Urinary bladder (tissue), 4 donors: ENCODE measurements around the gene MRPS35. TPM values are rescaled to one million over a fixed set of nuclear protein-coding genes. Genes with fewer than 3 reads are reported as not detected.
A peak's percentile ranks its signal among the peaks of the same experiment; 100 is the strongest.
"Not testable (repeated sequence)": the region's sequence is repeated elsewhere in the genome, so short reads cannot be mapped to it uniquely, and the experiment has no call there.

Experiments
- DNase-seq: peaks from one replicate; pipeline ENCODE4 v3.0.0-alpha.2; 2015; ENCODE audit errors: extremely low spot score
- H3K27ac ChIP-seq: one replicate; pipeline ENCODE4 v1.5.1; 2013; ENCODE audit warnings: low read depth, mild to moderate bottlenecking, moderate library complexity
- H3K36me3 ChIP-seq: one replicate; pipeline ENCODE4 v1.6.1; 2013; ENCODE audit warnings: mild to moderate bottlenecking, moderate library complexity; ENCODE audit not compliant: insufficient read depth
- H3K4me1 ChIP-seq: one replicate; pipeline ENCODE4 v1.6.1; 2013; ENCODE audit warnings: mild to moderate bottlenecking, moderate library complexity; ENCODE audit not compliant: insufficient read depth
- H3K4me3 ChIP-seq: one replicate; pipeline ENCODE4 v1.5.1; 2013; ENCODE audit warnings: low read depth, low read length
- WGBS: extraction: QIAGEN DNeasy Blood & Tissue Kit; methylation state at CpG from one replicate; pipeline ENCODE4 v1.1.7; 2013; 5-methylcytosine and 5-hydroxymethylcytosine counted together
- polyA plus RNA-seq: library from polyadenylated mRNA; stranded (reverse); fragments of 200-250 nt; gene quantifications from one replicate; pipeline ENCODE4 v1.2.3, GENCODE V29; 2013
- total RNA-seq: library from RNA; depleted of rRNA; stranded (reverse); fragments of >200 nt; gene quantifications from one replicate; pipeline ENCODE4 v1.2.3, GENCODE V29; 2014
- donor health status: healthy with polysubstance abuse.
- donor health status: healthy.

Gene MRPS35
- total and polyA plus RNA-seq, 2 donors, result 40.9 to 83.5 TPM

DNA sequence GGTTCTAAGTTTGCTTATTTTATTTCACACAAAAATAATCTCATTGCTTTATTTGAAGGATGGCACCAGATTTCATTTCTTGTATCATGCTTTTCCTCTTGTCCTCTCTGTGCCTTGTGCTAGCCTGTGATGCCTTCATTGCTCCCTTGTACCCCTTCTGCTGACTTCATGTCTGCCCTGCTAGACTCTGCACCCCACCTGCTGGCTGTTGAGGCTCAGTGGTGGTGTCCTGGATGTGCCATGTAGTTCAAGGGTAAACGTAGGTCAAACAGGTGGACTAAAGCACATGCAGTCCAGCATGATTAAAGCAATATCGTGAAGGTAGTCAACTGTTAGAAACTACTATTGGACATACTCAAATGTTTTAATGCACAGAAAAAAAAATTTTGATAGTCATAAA, 21.6 kb downstream of the MRPS35 start:
- Histone ChIP-seq H3K36me3 (no peaks in the 10 kb centered on the region), H3K4me3 (no peak overlapping the region), H3K27ac (no peak overlapping the region), H3K4me1 (no peaks in the 10 kb centered on the region)
- no peak for DNase-seq
- WGBS, result 81% methylated on average over 2 of the region's 2 CpGs

DNA sequence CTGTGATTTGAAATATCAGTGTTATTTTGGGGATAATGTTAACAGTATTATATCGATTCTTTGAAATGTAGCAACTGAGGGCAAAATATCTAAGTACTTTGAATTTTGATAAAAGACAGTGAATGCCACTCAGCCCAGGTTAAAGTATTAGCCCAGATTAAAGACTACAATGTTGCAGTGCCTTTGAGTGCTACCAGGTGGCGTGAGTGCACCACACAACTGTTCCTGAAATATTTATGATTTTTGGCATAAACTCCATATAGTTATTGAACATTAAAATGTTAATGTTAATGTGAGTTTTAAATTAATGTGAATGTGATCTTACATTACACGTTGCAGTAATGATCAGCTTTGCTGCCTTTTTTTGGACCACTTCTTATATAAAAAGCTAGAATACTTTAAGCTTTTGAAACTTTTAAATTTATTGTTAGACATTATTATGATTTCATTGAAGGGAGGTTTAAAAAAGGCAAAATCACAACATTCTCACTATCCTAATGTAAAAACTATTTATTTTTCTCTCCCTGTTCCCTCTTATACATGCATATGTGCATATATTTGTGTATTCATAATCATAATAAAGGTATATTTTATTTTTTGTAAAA, 22.5 kb downstream of the MRPS35 start:
- no peaks in the 10 kb centered on the region for H3K4me1 ChIP-seq
- WGBS, result 38% methylated on average over 3 of the region's 3 CpGs
- H3K4me3 ChIP-seq, result no peak overlapping the region
- H3K36me3 ChIP-seq, result no peaks in the 10 kb centered on the region
- H3K27ac ChIP-seq, result no peak overlapping the region
- DNase-seq, result no peak

DNA sequence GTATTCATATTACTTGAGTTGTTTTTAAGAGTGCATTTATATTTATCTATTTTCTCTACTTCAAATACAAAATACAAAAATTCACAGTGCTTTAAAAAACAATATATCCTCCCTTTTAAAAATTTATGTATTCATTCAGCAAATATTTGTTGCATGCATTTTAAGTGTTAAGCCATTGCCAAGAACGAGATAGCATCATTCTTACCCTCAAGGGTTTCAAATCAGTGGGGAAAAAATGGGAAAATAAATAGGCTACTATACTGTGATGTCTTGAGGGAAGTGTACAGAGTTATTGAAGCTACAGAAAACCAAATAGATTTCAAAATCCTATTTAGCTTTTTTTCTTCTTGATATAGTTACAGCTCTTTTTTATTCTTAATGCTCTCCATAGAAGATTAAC, 23.2 kb downstream of the MRPS35 start:
- no peak overlapping the region for H3K4me3 ChIP-seq
- H3K36me3 ChIP-seq, result no peaks in the 10 kb centered on the region
- WGBS, result 93% methylated on average over 1 of the region's 1 CpG
- no peak for DNase-seq
- H3K4me1 ChIP-seq, result no peaks in the 10 kb centered on the region
- no peak overlapping the region for H3K27ac ChIP-seq

DNA sequence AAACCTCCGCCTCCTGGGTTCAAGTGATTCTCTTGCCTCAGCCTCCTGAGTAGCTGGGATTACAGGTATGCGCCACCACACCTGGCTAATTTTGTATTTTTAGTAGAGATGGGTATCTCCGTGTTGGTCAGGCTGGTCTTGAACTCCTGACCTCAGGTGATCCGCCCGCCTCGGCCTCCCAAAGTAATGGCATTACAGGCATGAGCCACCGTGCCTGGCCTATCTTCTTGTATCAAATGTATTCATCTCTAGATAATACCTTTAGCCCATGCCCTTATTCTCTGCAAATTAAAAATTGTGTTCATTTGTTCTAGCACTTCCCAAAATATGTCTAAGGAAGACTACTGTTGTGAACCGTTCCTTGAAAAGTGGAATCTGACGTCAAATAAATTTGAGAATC, 23.7 kb downstream of the MRPS35 start:
- not testable (repeated sequence) for DNase-seq, H3K4me3 ChIP-seq, H3K27ac ChIP-seq, H3K4me1 ChIP-seq, H3K36me3 ChIP-seq
- WGBS, result 93% methylated on average over 9 of the region's 9 CpGs

DNA sequence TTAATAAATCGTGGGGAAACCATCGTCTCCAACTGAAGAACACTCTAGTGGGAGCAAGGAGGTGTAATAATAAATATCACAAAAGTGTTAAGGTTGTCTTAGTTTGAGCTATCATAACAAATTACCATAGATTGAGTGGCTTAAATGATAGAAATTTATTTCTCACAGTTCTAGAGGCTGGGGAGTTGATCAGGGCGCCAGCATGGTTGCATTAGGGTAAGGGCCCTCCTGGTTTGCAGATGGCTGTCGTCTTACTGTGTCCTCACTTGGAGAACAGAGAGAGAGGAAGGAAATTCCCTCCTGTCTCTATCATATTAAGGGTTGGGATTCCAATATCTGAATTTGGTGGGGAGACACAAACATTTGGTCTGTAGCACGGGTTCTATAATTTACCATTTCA, 33.0 kb downstream of the MRPS35 start:
- no peak for DNase-seq
- peaks cover 4% of the 10 kb centered on the region for H3K36me3 ChIP-seq
- no peak overlapping the region for H3K27ac ChIP-seq
- H3K4me3 ChIP-seq, result no peak overlapping the region
- no peaks in the 10 kb centered on the region for H3K4me1 ChIP-seq
- WGBS, result 98% methylated on average over 5 of the region's 5 CpGs

DNA sequence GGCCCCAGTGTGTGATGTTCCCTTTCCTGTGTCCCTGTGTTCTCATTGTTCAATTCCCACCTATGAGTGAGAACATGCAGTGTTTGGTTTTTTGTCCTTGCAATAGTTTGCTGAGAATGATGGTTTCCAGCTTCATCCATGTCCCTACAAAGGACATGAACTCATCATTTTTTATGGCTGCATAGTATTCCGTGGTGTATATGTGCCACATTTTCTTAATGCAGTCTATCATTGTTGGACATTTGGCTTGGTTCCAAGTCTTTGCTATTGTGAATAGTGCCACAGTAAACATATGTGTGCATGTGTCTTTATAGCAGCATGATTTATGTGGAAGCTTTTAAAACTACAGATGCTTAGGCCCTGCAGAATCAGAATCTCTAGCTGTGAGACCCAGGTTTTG, 35.1 kb downstream of the MRPS35 start:
- 82% methylated on average over 1 of the region's 1 CpG for WGBS
- H3K27ac ChIP-seq, H3K4me3 ChIP-seq, H3K4me1 ChIP-seq, H3K36me3 ChIP-seq, DNase-seq: not testable (repeated sequence)

DNA sequence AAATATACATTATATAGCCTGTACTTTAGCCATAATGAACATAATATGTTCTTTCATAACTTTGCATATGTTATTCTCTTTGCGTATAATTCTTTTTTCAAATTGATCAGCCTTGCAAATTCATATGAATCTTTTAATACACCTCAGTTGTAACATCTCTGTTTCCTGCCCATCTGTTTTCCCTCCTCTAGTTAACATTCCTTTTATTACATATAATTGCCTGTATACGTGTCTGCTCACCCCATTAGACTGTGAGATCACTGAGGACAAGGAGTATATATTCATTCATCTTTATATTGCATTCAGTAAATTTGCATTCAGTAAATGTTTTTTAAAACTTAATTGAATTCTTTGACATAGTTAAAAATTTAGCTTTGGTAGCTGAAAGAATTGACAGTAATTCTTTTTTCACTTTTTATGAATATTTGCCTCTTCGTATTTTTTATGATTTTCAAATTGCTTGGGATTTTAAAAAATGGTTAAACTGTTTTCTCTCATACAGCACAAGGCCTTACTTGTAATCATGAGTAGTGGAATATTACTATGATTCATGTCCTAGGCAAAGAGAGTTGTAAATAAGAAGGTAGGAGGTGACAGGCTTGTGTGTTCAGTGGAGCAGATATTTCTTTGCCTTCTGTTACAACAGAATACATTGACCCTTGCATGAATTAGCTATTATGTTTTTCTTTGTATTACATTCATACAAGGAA, 36.6 kb downstream of the MRPS35 start:
- Histone ChIP-seq H3K4me1 (peaks cover 1% of the 10 kb centered on the region), H3K27ac (peak overlapping the region; percentile 38), H3K36me3 (peaks cover 4% of the 10 kb centered on the region), H3K4me3 (no peak overlapping the region)
- 87% methylated on average over 3 of the region's 3 CpGs for WGBS
- no peak for DNase-seq

DNA sequence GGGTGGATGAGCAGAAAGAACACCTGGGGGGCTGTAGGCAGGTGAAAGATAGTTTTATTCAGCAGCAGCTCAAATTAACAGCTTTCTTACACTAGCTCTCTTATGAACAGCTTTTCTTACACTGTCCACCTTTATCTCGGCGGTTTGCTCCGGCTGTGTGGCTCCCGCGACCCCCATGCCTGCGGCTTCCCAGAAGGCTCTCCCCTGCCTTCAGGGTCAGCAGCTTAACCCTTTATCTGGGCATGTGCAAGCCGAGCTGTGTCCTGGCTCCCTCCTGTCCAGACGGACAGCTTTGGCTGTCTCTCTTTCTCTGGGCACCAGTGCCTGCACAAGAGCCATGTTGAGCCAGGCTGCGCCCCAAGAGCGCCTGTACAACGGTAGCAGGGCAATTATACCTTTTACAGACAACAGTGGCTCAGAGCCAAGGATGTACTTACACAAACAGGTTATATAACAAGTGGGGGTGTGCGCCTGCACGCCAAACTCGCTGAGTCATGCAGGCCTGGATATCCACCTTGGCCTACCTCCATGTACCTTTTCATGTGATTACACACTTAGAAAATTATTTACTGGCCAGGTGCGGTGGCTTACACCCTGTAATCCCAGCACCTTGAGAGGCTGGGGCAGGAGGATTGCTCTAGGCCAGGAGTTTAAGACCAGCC, 40.9 kb downstream of the MRPS35 start:
- H3K4me3 ChIP-seq, result no peak overlapping the region
- peaks cover 2% of the 10 kb centered on the region for H3K36me3 ChIP-seq
- no peak for DNase-seq
- no peak overlapping the region for H3K27ac ChIP-seq
- WGBS, result 88% methylated on average over 15 of the region's 15 CpGs
- peaks cover 1% of the 10 kb centered on the region for H3K4me1 ChIP-seq

DNA sequence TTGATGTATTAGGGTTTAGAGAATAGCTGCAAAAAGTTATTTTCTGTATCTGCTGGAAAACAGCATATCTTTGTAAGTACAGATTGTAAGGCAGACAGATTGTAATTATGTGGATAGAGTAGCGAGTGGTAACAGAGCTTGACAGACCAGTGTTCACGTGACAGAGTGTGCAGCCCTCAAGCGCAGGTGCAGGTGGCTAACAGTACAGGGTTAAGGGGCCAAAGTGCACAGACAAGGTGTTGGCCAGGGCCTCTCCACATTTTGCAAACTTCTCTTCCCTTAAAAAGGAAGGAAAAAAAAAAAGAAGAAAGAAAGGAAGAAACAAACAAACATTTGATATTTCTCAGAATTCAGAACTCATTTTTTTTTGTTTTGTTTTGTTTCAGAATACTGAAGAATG, 44.2 kb downstream of the MRPS35 start:
- Histone ChIP-seq H3K4me3 (no peak overlapping the region), H3K4me1 (peaks cover 1% of the 10 kb centered on the region)
- WGBS, result 89% methylated on average over 3 of the region's 3 CpGs

DNA sequence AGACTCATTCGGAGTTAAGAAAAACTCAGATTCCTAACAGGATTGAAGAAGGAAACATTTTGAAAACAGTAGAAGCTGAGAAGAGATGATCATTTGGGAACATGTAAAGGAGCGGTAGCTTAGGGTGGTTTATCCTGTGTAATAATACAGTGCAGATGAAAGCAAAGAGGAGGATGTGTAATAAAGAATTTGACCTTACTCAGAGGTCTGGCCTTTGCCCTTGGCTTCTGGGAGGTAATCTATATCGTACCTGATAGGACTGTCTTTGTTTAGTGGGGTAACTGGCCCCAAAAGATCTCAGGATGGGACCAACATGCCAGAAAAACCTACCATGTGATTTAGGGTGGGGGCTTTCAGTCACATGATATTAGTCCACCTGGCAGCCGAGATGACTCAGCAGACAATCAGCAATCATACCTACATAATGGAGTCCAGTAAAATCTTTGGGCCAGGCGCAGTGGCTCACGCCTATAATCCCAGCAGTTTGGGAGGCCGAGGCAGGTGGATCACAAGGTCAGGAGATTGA, 46.1 kb downstream of the MRPS35 start:
- peaks cover under 1% of the 10 kb centered on the region for H3K4me1 ChIP-seq
- no peak overlapping the region for H3K27ac ChIP-seq
- 95% methylated on average over 7 of the region's 7 CpGs for WGBS
- H3K4me3 ChIP-seq, result no peak overlapping the region
- peaks cover 2% of the 10 kb centered on the region for H3K36me3 ChIP-seq
- no peak for DNase-seq

More for the DNA sequence above, 44.2 kb downstream of the MRPS35 start:
- H3K27ac ChIP-seq, result no peak overlapping the region
- peaks cover 2% of the 10 kb centered on the region for H3K36me3 ChIP-seq
- DNase-seq, result no peak

DNA sequence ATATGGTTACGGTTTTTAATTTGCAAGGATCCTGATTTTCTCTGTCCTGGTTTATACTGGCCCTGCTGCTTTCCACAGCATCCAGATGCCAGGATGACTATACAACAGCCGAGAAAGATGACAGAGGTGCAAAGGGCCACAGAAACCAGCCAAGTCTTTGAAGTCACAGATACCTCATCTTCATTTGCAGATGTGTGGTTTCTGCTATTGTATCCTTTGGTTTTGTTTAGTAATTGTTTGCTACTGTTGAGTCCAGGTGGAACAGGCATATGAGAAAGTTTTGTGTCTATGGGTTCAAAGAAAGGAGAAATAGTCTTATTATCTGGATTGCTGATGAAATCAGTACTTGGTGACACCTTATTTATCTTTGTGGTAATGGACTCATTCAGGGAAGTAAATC, 52.1 kb downstream of the MRPS35 start:
- H3K27ac ChIP-seq, result no peak overlapping the region

DNA sequence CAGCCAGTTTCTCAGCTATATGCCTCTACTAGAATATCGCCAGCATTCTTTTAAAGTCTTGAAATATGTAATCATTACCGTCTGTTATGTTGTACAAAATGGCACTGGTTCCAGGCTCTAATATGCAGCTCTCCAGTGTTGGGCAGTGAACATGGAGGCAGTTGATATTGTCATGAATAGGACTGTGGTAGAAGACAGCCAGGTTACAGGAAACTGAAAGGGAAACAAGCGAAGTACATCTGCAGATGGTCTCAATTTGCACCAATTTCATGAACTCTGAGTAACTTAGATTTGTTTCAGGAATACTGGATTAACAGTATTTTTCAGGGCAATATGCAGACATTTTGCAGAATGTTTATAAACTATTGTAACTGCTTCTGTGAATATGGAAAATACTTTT, 56.0 kb downstream of the MRPS35 start:
- Histone ChIP-seq H3K27ac (no peak overlapping the region), H3K36me3 (no peaks in the 10 kb centered on the region), H3K4me1 (no peaks in the 10 kb centered on the region), H3K4me3 (no peak overlapping the region)
- no peak for DNase-seq
- WGBS, result 86% methylated on average over 3 of the region's 3 CpGs

More for the DNA sequence above, 52.1 kb downstream of the MRPS35 start:
- DNase-seq, result no peak
- Histone ChIP-seq H3K4me1 (no peaks in the 10 kb centered on the region), H3K36me3 (no peaks in the 10 kb centered on the region), H3K4me3 (no peak overlapping the region)
- WGBS, result 92% methylated on average over 2 of the region's 2 CpGs

DNA sequence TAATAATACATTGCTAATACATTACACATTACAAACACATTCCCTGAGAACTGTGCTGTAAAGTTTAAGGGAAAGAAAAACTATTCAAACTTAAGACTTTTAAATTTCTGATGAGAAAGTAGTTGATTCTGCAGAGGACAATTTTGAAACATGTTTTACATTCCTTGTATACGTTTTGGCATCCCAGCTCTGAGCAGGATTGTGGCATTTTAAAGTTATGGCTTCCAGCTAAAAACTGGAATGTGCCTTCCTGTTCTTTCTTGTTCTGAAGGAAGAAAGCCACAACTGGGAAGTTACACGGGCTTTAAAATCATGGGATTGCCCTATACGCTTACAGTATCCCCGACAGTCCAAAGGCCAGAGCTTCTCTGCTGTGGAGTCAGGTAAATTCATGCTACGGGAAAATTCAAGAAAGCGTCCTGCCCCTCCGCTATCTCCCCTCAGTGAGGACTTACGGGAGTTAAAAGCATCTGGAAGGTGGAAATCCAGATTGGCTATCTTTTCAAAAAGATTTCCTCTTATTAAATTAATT, 58.6 kb downstream of the MRPS35 start:
- WGBS, result 76% methylated on average over 8 of the region's 8 CpGs
- no peak for DNase-seq
- H3K36me3 ChIP-seq, result no peaks in the 10 kb centered on the region
- H3K4me1 ChIP-seq, result no peaks in the 10 kb centered on the region
- no peak overlapping the region for H3K27ac ChIP-seq
- H3K4me3 ChIP-seq, result no peak overlapping the region
